ENCODE measurements around the gene BNIPL.

DNA sequence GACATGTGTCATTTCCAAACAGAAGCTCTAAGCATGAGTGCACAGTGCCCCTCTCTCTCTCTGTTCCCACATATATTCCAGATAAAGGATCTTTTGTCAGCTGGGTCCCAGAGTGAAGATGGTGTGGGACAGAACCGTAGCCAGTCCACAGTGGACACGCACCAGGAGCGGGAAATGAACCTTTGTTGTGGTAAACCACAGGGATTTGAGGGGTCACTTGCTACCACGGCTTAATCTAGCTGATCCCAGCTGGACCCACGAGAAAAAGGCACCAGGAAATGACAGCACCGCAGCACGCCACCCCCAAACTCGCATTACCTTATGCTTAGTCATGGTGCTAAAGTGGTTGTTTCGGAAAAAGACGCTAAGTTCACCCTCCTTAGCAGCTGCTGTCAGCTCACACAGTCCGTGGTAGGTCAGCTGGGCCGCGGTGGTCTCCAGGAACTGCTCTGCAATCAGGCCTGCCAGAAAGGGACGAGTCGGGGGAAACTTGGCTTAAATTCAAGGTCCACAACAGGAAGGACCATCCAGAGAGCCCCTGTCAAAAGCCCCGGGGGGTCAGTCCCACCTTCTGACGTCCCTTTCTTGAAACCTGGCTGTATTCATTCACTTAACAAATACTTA lies 37.2 kb upstream of the BNIPL start:
- TF ChIP-seq, protein P1, sequence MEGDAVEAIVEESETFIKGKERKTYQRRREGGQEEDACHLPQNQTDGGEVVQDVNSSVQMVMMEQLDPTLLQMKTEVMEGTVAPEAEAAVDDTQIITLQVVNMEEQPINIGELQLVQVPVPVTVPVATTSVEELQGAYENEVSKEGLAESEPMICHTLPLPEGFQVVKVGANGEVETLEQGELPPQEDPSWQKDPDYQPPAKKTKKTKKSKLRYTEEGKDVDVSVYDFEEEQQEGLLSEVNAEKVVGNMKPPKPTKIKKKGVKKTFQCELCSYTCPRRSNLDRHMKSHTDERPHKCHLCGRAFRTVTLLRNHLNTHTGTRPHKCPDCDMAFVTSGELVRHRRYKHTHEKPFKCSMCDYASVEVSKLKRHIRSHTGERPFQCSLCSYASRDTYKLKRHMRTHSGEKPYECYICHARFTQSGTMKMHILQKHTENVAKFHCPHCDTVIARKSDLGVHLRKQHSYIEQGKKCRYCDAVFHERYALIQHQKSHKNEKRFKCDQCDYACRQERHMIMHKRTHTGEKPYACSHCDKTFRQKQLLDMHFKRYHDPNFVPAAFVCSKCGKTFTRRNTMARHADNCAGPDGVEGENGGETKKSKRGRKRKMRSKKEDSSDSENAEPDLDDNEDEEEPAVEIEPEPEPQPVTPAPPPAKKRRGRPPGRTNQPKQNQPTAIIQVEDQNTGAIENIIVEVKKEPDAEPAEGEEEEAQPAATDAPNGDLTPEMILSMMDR (IDR thresholded peaks at IDR 0.05; ENCODE audit: insufficient read depth, low read length, poor library complexity, severe bottlenecking) = no peak
- no peak for TF ChIP-seq EZH2phosphoT487 (conservative IDR thresholded peaks at IDR 0.05; ENCODE audit: low read length)

Data from SU-DHL-6 (cell line).